Peyer's patch (tissue), 4 donors: ENCODE measurements around the gene TMEM163.

Experiments used
- CTCF ChIP-seq, 6 experiments: fragments of 450-650 bp in 4 of 6; fragments of 200-600 bp in 2 of 6; sonication (generic) in 1 of 6; IDR thresholded peaks; one replicate each; pipeline ENCODE4 v1.5.1; 2017 to 2019; ENCODE audit warnings: antibody characterized with exemption in 6 of 6, mild to moderate bottlenecking in 3 of 6, moderate library complexity in 1 of 6
- POLR2A ChIP-seq, 2 donors: fragments of 450-650 bp; IDR thresholded peaks; one replicate each; pipeline ENCODE4 v1.5.1; 2017; ENCODE audit warnings: antibody characterized with exemption in 2 of 2, mild to moderate bottlenecking in 2 of 2, moderate library complexity in 2 of 2

GRCh38 chr2:134679745-134680144, 39.1 kb downstream of the TMEM163 start:
- TF ChIP-seq CTCF (IDR thresholded peaks at IDR 0.05) = no peak
- TF ChIP-seq POLR2A (IDR thresholded peaks at IDR 0.05) = no peak
